Liver (tissue), 9 donors: ENCODE data around the gene TTBK1. TPM values are rescaled to one million over a fixed set of nuclear protein-coding genes. Genes with fewer than 3 reads are reported as not detected.

ENCODE experiments used
- DNase-seq: peaks from one replicate; pipeline ENCODE4 v3.0.0-alpha.2; 2017; ENCODE audit warnings: low spot score
- H3K27ac ChIP-seq, 2 donors: one replicate each; pipeline ENCODE4 v1.7.0; 2013; ENCODE audit warnings: inconsistent platforms in 2 of 2, low read length in 2 of 2, control low read depth in 1 of 2, low read depth in 1 of 2, mild to moderate bottlenecking in 1 of 2
- H3K27me3 ChIP-seq, 4 donors: one replicate each; pipeline versions ENCODE4 v1.6.1 to v1.7.0; 2013; ENCODE audit warnings: low read length in 3 of 4, inconsistent platforms in 1 of 4, mild to moderate bottlenecking in 1 of 4, moderate library complexity in 1 of 4; ENCODE audit not compliant: control insufficient read depth in 4 of 4, insufficient read depth in 4 of 4
- H3K36me3 ChIP-seq, 4 donors: one replicate each; pipeline versions ENCODE4 v1.6.1 to v1.7.0; 2013; ENCODE audit warnings: low read length in 3 of 4, mild to moderate bottlenecking in 3 of 4, low read depth in 1 of 4, moderate library complexity in 1 of 4; ENCODE audit not compliant: control insufficient read depth in 4 of 4, insufficient read depth in 3 of 4
- H3K4me1 ChIP-seq, 4 donors: one replicate each; pipeline versions ENCODE4 v1.6.1 to v1.7.0; 2013; ENCODE audit warnings: low read length in 3 of 4, mild to moderate bottlenecking in 3 of 4, moderate library complexity in 1 of 4; ENCODE audit not compliant: control insufficient read depth in 4 of 4, insufficient read depth in 4 of 4
- H3K4me3 ChIP-seq, 3 donors: one replicate each; pipeline versions ENCODE4 v1.6.1 to v1.7.0; 2013; ENCODE audit warnings: low read length in 3 of 3, control low read depth in 1 of 3, low read depth in 1 of 3, mild to moderate bottlenecking in 1 of 3
- H3K9ac ChIP-seq, 2 donors: one replicate each; pipeline ENCODE4 v1.7.0; 2013; ENCODE audit warnings: low read length in 2 of 2, mild to moderate bottlenecking in 2 of 2, moderate library complexity in 2 of 2, control low read depth in 1 of 2, low read depth in 1 of 2
- H3K9me3 ChIP-seq, 4 donors: one replicate each; pipeline versions ENCODE4 v1.6.1 to v1.7.0; 2013; ENCODE audit warnings: low read length in 3 of 4; ENCODE audit not compliant: control insufficient read depth in 4 of 4
- FOXA1 ChIP-seq: IDR thresholded peaks from 2 replicates; pipeline ENCODE4 v1.6.1; 2016; ENCODE audit warnings: antibody characterized with exemption
- GABPA ChIP-seq, 2 donors: IDR thresholded peaks in 1 of 2; conservative IDR thresholded peaks in 1 of 2; 2 replicates each; pipeline ENCODE4 v1.6.1; 2016; ENCODE audit warnings: antibody characterized with exemption in 2 of 2, mild to moderate bottlenecking in 1 of 2, moderate library complexity in 1 of 2
- HNF4A ChIP-seq, 2 donors: conservative IDR thresholded peaks; 2 replicates each; pipeline ENCODE4 v1.6.1; 2016; ENCODE audit warnings: antibody characterized with exemption in 2 of 2, mild to moderate bottlenecking in 2 of 2
- HNF4G ChIP-seq: IDR thresholded peaks from 2 replicates; pipeline ENCODE4 v1.6.1; 2016; ENCODE audit warnings: antibody characterized with exemption
- JUND ChIP-seq, 2 donors: IDR thresholded peaks; 2 replicates each; pipeline ENCODE4 v1.6.1; 2016; ENCODE audit warnings: antibody characterized with exemption in 2 of 2
- NR2F2 ChIP-seq: IDR thresholded peaks from 2 replicates; pipeline ENCODE4 v1.6.1; 2016; ENCODE audit warnings: antibody characterized with exemption
- RAD21 ChIP-seq, 2 donors: IDR thresholded peaks; 2 replicates each; pipeline ENCODE4 v1.6.1; 2016; ENCODE audit warnings: antibody characterized with exemption in 2 of 2, mild to moderate bottlenecking in 2 of 2
- RXRA ChIP-seq, 2 donors: IDR thresholded peaks; 2 replicates each; pipeline ENCODE4 v1.6.1; 2017 to 2018; ENCODE audit warnings: antibody characterized with exemption in 2 of 2, mild to moderate bottlenecking in 1 of 2
- SP1 ChIP-seq: IDR thresholded peaks from 2 replicates; pipeline ENCODE4 v1.6.1; 2018; ENCODE audit warnings: antibody characterized with exemption, mild to moderate bottlenecking
- TAF1 ChIP-seq: conservative IDR thresholded peaks from 2 replicates; pipeline ENCODE4 v1.6.1; 2016; ENCODE audit warnings: antibody characterized with exemption, mild to moderate bottlenecking
- WGBS: extraction: QIAGEN DNeasy Blood & Tissue Kit; methylation state at CpG from one replicate; pipeline ENCODE4 v1.1.7; 2013; 5-methylcytosine and 5-hydroxymethylcytosine counted together
- polyA plus RNA-seq, 2 donors: library from polyadenylated mRNA; stranded (reverse) in 1 of 2; unstranded in 1 of 2; fragments of 200-250 nt in 1 of 2; fragments of >200 nt in 1 of 2; fragmentation: Nextera tagmentation in 1 of 2; extraction: Ambion mirVana in 1 of 2; gene quantifications; one replicate each; pipeline versions ENCODE4 v1.2.1 to v1.2.3, GENCODE V29; 2013 to 2015
- total RNA-seq, 2 donors: library from RNA; depleted of rRNA; stranded (reverse); fragments of >200 nt; gene quantifications; one replicate each; pipeline ENCODE4 v1.2.3, GENCODE V29; 2014
- TF ChIP-seq, protein P1 (sequence below): IDR thresholded peaks from 2 replicates; pipeline ENCODE4 v1.6.1; 2016; ENCODE audit warnings: antibody characterized with exemption
- TF ChIP-seq, protein P2 (sequence below): IDR thresholded peaks from 2 replicates; pipeline ENCODE4 v1.6.1; 2016; ENCODE audit warnings: antibody characterized with exemption
- TF ChIP-seq, protein P3 (sequence below): fragments of 150-350 bp; IDR thresholded peaks from 2 replicates; pipeline ENCODE4 v1.5.1; 2017; ENCODE audit warnings: improper control_type of control experiment, low read depth, low read length; ENCODE audit not compliant: missing input control
- TF ChIP-seq, protein P4 (sequence below): IDR thresholded peaks from 2 replicates; pipeline ENCODE4 v1.6.1; 2016; ENCODE audit warnings: antibody characterized with exemption
- TF ChIP-seq, protein P5 (sequence below): IDR thresholded peaks from 2 replicates; pipeline ENCODE4 v1.6.1; 2016; ENCODE audit warnings: antibody characterized with exemption, mild to moderate bottlenecking
- donor health status: healthy.
- donor health status: healthy.
- donor health status: healthy.
- donor health status: healthy.
- donor health status: healthy.

TTBK1 gene
- total and polyA plus RNA-seq, 4 donors, result 0.14 to 1.2 (median 0.44) TPM

DNA sequence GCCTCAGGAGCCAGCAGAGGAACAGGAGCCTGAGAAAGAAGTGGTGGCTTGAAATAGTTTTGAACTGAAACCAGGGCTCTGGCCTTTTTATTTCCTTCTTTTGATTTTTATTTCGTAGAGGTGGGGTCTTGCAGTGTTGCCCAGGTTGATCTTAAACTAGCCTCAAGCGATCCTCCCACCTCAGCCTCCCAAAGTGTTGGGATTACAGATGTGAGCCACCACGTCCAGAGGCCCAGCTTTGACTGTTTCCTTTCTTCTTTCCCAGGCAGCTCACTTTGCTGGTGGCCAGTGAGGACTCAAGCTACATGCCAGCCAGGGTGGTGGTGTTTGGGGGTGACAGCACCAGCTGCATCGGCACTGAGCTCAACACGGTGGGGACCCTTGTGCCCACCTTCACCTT, 40.8 kb upstream of the TTBK1 start:
- Histone ChIP-seq H3K27me3 (no peaks in the 10 kb centered on the region), H3K36me3 (peaks cover 3 to 31% (median 17%) of the 10 kb centered on the region in 4 donors), H3K4me3 (no peak overlapping the region), H3K9ac (no peak overlapping the region), H3K9me3 (no peaks in the 10 kb centered on the region), H3K4me1 (no peaks in the 10 kb centered on the region), H3K27ac (no peak overlapping the region)
- TF ChIP-seq, protein P1, sequence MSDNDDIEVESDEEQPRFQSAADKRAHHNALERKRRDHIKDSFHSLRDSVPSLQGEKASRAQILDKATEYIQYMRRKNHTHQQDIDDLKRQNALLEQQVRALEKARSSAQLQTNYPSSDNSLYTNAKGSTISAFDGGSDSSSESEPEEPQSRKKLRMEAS, result no peak
- TF ChIP-seq FOXA1 (no peak), TAF1 (no peak), HNF4A (conservative IDR thresholded peaks at IDR 0.05) (no peak), SP1 (no peak), HNF4G (no peak), RXRA (IDR thresholded peaks at IDR 0.05) (no peak), RAD21 (IDR thresholded peaks at IDR 0.05) (no peak)
- TF ChIP-seq, protein P2, sequence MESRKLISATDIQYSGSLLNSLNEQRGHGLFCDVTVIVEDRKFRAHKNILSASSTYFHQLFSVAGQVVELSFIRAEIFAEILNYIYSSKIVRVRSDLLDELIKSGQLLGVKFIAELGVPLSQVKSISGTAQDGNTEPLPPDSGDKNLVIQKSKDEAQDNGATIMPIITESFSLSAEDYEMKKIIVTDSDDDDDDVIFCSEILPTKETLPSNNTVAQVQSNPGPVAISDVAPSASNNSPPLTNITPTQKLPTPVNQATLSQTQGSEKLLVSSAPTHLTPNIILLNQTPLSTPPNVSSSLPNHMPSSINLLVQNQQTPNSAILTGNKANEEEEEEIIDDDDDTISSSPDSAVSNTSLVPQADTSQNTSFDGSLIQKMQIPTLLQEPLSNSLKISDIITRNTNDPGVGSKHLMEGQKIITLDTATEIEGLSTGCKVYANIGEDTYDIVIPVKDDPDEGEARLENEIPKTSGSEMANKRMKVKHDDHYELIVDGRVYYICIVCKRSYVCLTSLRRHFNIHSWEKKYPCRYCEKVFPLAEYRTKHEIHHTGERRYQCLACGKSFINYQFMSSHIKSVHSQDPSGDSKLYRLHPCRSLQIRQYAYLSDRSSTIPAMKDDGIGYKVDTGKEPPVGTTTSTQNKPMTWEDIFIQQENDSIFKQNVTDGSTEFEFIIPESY, result no peak
- TF ChIP-seq, protein P3, sequence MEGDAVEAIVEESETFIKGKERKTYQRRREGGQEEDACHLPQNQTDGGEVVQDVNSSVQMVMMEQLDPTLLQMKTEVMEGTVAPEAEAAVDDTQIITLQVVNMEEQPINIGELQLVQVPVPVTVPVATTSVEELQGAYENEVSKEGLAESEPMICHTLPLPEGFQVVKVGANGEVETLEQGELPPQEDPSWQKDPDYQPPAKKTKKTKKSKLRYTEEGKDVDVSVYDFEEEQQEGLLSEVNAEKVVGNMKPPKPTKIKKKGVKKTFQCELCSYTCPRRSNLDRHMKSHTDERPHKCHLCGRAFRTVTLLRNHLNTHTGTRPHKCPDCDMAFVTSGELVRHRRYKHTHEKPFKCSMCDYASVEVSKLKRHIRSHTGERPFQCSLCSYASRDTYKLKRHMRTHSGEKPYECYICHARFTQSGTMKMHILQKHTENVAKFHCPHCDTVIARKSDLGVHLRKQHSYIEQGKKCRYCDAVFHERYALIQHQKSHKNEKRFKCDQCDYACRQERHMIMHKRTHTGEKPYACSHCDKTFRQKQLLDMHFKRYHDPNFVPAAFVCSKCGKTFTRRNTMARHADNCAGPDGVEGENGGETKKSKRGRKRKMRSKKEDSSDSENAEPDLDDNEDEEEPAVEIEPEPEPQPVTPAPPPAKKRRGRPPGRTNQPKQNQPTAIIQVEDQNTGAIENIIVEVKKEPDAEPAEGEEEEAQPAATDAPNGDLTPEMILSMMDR, result no peak
- 93% methylated on average over 5 of the region's 5 CpGs for WGBS
- no peak for DNase-seq

DNA sequence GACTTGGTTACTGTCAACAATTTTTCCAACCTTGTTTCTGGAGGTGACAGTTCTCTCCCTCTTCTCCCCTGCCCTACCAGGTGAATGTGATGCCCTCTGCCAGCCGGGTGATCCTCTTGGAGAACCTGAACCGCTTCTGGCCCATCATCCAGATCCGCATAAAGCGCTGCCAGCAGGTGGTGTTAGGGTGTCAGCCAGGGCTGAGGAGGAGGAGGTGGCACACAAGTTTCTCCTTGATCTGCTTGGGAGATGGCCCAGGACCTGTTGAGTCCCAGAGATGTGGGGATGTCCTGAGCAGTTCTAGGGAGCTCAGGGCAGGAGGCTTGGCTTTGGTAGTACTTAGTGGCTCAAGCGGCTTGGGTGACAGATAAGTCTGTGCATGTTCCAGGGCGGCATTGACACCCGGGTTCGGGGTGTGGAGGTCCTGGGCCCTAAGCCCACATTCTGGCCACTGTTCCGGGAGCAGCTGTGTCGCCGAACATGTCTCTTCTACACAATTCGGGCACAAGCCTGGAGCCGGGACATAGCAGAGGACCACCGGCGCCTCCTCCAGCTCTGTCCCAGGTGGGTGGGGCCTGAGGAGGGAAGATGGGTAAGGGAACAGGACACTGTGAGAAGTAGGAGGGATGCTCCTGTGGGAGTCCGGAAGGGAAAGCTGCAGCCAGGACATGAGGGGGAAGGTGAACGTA, 40.1 kb upstream of the TTBK1 start:
- TF ChIP-seq GABPA (IDR thresholded peaks at IDR 0.05 in 1 of 2, conservative IDR thresholded peaks at IDR 0.05 in 1 of 2), result no peak
- no peak for TF ChIP-seq RAD21 (IDR thresholded peaks at IDR 0.05)
- TF ChIP-seq SP1, result no peak
- TF ChIP-seq JUND (IDR thresholded peaks at IDR 0.05), result no peak
- TF ChIP-seq, protein P2, result no peak
- TF ChIP-seq, protein P4, sequence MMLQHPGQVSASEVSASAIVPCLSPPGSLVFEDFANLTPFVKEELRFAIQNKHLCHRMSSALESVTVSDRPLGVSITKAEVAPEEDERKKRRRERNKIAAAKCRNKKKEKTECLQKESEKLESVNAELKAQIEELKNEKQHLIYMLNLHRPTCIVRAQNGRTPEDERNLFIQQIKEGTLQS, result no peak
- TF ChIP-seq NR2F2, result no peak
- TF ChIP-seq, protein P5, sequence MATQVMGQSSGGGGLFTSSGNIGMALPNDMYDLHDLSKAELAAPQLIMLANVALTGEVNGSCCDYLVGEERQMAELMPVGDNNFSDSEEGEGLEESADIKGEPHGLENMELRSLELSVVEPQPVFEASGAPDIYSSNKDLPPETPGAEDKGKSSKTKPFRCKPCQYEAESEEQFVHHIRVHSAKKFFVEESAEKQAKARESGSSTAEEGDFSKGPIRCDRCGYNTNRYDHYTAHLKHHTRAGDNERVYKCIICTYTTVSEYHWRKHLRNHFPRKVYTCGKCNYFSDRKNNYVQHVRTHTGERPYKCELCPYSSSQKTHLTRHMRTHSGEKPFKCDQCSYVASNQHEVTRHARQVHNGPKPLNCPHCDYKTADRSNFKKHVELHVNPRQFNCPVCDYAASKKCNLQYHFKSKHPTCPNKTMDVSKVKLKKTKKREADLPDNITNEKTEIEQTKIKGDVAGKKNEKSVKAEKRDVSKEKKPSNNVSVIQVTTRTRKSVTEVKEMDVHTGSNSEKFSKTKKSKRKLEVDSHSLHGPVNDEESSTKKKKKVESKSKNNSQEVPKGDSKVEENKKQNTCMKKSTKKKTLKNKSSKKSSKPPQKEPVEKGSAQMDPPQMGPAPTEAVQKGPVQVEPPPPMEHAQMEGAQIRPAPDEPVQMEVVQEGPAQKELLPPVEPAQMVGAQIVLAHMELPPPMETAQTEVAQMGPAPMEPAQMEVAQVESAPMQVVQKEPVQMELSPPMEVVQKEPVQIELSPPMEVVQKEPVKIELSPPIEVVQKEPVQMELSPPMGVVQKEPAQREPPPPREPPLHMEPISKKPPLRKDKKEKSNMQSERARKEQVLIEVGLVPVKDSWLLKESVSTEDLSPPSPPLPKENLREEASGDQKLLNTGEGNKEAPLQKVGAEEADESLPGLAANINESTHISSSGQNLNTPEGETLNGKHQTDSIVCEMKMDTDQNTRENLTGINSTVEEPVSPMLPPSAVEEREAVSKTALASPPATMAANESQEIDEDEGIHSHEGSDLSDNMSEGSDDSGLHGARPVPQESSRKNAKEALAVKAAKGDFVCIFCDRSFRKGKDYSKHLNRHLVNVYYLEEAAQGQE, result no peak
- no peak for TF ChIP-seq HNF4G
- Histone ChIP-seq H3K4me1 (no peaks in the 10 kb centered on the region), H3K4me3 (no peak overlapping the region), H3K27ac (no peak overlapping the region), H3K9ac (no peak overlapping the region), H3K9me3 (no peaks in the 10 kb centered on the region), H3K27me3 (no peaks in the 10 kb centered on the region), H3K36me3 (peaks cover 3 to 31% (median 17%) of the 10 kb centered on the region in 4 donors)
- DNase-seq, result no peak
- WGBS, result 96% methylated on average over 17 of the region's 17 CpGs
